Measurements from ENCODE around the gene PAQR9. TPM values are rescaled to one million over a fixed set of nuclear protein-coding genes. Genes with fewer than 3 reads are reported as not detected.

Gene PAQR9
- total and polyA plus RNA-seq, 2 of the 13 experiments (the other 11 are each of a cell fraction or from before 2014, with no cell fraction given) = 3.7 to 10.3 TPM

DNA sequence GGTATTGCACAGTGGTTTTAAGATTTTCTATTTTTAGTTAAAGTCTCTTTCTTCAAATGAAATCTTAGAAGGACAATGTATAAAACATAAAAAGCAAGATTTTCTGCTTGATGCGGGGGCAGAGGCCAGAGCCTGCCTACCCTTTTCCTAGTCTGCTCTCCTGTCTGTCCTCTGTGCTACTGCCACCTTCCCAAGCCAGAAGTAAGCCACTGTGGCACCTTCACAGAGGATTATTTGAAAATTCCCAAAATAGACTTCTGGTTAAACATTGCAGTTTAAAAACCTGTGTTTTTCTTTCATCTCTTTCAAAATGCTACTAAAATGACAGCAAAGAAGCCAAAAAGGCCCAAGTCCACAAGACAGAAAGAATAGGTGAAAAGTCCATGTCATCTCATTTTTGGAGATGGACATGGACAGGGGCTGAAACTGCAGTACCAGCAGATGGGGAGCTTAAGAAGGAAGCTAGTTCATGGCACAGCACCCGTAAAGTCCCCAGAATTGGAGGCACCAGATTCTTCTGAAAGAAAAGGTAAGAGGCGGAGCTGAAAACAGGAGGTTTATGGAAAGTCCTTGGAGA is 37.0 kb downstream of the PAQR9 start (continued):
- no peak for TF ChIP-seq MAZ (IDR thresholded peaks at IDR 0.05; ENCODE audit: borderline replicate concordance, low read depth, low read length)
- no peak for TF ChIP-seq MAZ (CRISPR knock-in tag; IDR thresholded peaks at IDR 0.05; ENCODE audit: low read depth)
- TF ChIP-seq, protein P1, sequence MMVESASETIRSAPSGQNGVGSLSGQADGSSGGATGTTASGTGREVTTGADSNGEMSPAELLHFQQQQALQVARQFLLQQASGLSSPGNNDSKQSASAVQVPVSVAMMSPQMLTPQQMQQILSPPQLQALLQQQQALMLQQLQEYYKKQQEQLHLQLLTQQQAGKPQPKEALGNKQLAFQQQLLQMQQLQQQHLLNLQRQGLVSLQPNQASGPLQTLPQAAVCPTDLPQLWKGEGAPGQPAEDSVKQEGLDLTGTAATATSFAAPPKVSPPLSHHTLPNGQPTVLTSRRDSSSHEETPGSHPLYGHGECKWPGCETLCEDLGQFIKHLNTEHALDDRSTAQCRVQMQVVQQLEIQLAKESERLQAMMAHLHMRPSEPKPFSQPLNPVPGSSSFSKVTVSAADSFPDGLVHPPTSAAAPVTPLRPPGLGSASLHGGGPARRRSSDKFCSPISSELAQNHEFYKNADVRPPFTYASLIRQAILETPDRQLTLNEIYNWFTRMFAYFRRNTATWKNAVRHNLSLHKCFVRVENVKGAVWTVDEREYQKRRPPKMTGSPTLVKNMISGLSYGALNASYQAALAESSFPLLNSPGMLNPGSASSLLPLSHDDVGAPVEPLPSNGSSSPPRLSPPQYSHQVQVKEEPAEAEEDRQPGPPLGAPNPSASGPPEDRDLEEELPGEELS (CRISPR knock-in tag; IDR thresholded peaks at IDR 0.05) = peak; percentile 30; the same call in 1 of the 2 replicates
- 0 out of 2 replicates have a peak, but pooled peaks have one; percentile 21 for TF ChIP-seq ZMYM4 (CRISPR knock-in tag; IDR thresholded peaks at IDR 0.05)
- TF ChIP-seq ZNF629 (CRISPR knock-in tag; conservative IDR thresholded peaks at IDR 0.05) = 0 out of 2 replicates have a peak, but pooled peaks have one; percentile 23
- TF ChIP-seq ZFYVE20 (CRISPR knock-in tag; IDR thresholded peaks at IDR 0.05; ENCODE audit: borderline replicate concordance, low read depth) = no peak
- TF ChIP-seq MEF2D (CRISPR knock-in tag; IDR thresholded peaks at IDR 0.05) = peak; percentile 85; the same call in 1 of the 2 replicates
- no peak for TF ChIP-seq SYNCRIP (IDR thresholded peaks at IDR 0.05; ENCODE audit: insufficient read depth, low read depth, low read length)
- TF ChIP-seq, protein P2, sequence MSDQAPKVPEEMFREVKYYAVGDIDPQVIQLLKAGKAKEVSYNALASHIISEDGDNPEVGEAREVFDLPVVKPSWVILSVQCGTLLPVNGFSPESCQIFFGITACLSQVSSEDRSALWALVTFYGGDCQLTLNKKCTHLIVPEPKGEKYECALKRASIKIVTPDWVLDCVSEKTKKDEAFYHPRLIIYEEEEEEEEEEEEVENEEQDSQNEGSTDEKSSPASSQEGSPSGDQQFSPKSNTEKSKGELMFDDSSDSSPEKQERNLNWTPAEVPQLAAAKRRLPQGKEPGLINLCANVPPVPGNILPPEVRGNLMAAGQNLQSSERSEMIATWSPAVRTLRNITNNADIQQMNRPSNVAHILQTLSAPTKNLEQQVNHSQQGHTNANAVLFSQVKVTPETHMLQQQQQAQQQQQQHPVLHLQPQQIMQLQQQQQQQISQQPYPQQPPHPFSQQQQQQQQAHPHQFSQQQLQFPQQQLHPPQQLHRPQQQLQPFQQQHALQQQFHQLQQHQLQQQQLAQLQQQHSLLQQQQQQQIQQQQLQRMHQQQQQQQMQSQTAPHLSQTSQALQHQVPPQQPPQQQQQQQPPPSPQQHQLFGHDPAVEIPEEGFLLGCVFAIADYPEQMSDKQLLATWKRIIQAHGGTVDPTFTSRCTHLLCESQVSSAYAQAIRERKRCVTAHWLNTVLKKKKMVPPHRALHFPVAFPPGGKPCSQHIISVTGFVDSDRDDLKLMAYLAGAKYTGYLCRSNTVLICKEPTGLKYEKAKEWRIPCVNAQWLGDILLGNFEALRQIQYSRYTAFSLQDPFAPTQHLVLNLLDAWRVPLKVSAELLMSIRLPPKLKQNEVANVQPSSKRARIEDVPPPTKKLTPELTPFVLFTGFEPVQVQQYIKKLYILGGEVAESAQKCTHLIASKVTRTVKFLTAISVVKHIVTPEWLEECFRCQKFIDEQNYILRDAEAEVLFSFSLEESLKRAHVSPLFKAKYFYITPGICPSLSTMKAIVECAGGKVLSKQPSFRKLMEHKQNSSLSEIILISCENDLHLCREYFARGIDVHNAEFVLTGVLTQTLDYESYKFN (CRISPR knock-in tag; conservative IDR thresholded peaks at IDR 0.05) = peak; percentile 58
- TF ChIP-seq HNF4A (CRISPR knock-in tag; IDR thresholded peaks at IDR 0.05) = peak; percentile 71
- no peak for TF ChIP-seq ZNF674 (CRISPR knock-in tag; IDR thresholded peaks at IDR 0.05; ENCODE audit: low read depth)
- peak; percentile 54; the same call in 1 of the 2 replicates for TF ChIP-seq FOXJ3 (CRISPR knock-in tag; IDR thresholded peaks at IDR 0.05; ENCODE audit: borderline replicate concordance)
- no peak for TF ChIP-seq LCORL (IDR thresholded peaks at IDR 0.05)
- TF ChIP-seq LCORL (CRISPR knock-in tag; IDR thresholded peaks at IDR 0.05) = peak; percentile 68; the same call in 1 of the 2 replicates
- no peak for TF ChIP-seq SOX6 (IDR thresholded peaks at IDR 0.05)
- peak; percentile 43 for TF ChIP-seq SOX6 (CRISPR knock-in tag; IDR thresholded peaks at IDR 0.05)
